HG03196 (cell line): ENCODE measurements around the gene PCNA.

Experiments
- ATAC-seq: cut with Tn5 transposase; IDR thresholded peaks from one replicate; pipeline ENCODE4 v1.9.1; 2021; ENCODE audit not compliant: unreplicated experiment

The PCNA gene

GRCh38 chr20:5119435-5120184, at the start of gene PCNA:
Gene PCNA, minus strand, starts transcription at chr20:5119958. Its CDS starts 160 bp downstream, at chr20:5119798.
- peak; percentile 95 for ATAC-seq

- no peak for ATAC-seq
These were observed 49.1 kb upstream of the PCNA start for GRCh38 chr20:5168651-5169396.

GRCh38 chr20:5164645-5165625, 45.2 kb upstream of the PCNA start:
- no peak for ATAC-seq

- no peak for ATAC-seq
These were observed 41.9 kb upstream of the PCNA start for GRCh38 chr20:5161536-5162164.

GRCh38 chr20:5160882-5161281, 41.1 kb upstream of the PCNA start:
- no peak for ATAC-seq

GRCh38 chr20:5159928-5160327, 40.2 kb upstream of the PCNA start:
- no peak for ATAC-seq

- no peak for ATAC-seq
These were observed 37.1 kb upstream of the PCNA start for GRCh38 chr20:5156675-5157448.

GRCh38 chr20:5155404-5155803, 35.6 kb upstream of the PCNA start:
- no peak for ATAC-seq

GRCh38 chr20:5154543-5154925, 34.8 kb upstream of the PCNA start:
- no peak for ATAC-seq

- no peak for ATAC-seq
These were observed 34.1 kb upstream of the PCNA start for GRCh38 chr20:5153612-5154542.

- ATAC-seq, result no peak
These were observed 33.4 kb upstream of the PCNA start for GRCh38 chr20:5153152-5153467.

- ATAC-seq, result no peak
These were observed 30.7 kb upstream of the PCNA start for GRCh38 chr20:5150226-5151076.

- no peak for ATAC-seq
These were observed 30.1 kb upstream of the PCNA start for GRCh38 chr20:5149892-5150225.

- no peak for ATAC-seq
These were observed 28.8 kb upstream of the PCNA start for GRCh38 chr20:5148581-5148980.

- no peak for ATAC-seq
These were observed 27.3 kb upstream of the PCNA start for GRCh38 chr20:5146871-5147592.

- ATAC-seq, result no peak
These were observed 26.4 kb upstream of the PCNA start for GRCh38 chr20:5146099-5146668.

GRCh38 chr20:5145365-5146098, 25.8 kb upstream of the PCNA start:
- ATAC-seq, result no peak
